Prostate gland (tissue), 2 donors: ENCODE results near the gene PPFIBP2.

Experiments
- CTCF ChIP-seq, 4 experiments: fragments of 200-600 bp in 2 of 4; fragments of 450-650 bp in 2 of 4; sonication (generic) in 2 of 4; IDR thresholded peaks; 1 replicate in 3 of 4; 2 replicates in 1 of 4; pipeline ENCODE4 v1.5.1; 2016 to 2019; ENCODE audit warnings: antibody characterized with exemption in 4 of 4, mild to moderate bottlenecking in 2 of 4, moderate library complexity in 2 of 4
- POLR2A ChIP-seq: fragments of 450-650 bp; IDR thresholded peaks from one replicate; pipeline ENCODE4 v1.6.1; 2016; ENCODE audit warnings: antibody characterized with exemption, mild to moderate bottlenecking

GRCh38 chr11:7570241-7570640 is 56.4 kb downstream of the PPFIBP2 start:
- no peak for TF ChIP-seq POLR2A
- no peak for TF ChIP-seq CTCF (IDR thresholded peaks at IDR 0.05)
